ENCODE data around the gene ARRB1.

The ARRB1 gene

DNA sequence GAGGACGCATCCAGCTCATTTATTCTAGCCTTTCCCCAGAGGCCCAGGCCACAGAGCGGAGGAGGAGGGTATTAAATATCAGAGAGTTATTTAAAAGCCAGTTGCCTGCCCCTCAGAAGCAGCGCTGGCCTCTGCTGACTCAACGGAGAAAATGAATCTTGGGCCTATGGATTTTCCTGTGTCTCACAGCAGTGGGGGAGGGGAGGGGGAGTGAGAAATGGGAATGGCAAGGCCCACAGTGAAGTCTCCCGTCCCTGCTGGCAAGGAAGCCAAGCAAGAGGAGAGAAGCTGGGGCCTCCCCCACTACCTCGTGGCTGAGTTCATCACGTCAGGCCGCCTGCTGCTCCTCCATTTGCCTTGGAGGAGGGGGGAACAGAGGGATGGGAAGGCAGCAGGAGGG is 115.4 kb downstream of the ARRB1 start:
- no peaks in the 10 kb centered on the region for H3K27me3 ChIP-seq (ENCODE audit: insufficient read depth, low read length)
- H3K9me3 ChIP-seq (ENCODE audit: low read length), result no peaks in the 10 kb centered on the region
- H3F3A ChIP-seq (ENCODE audit: insufficient read depth, low read length), result no peaks in the 10 kb centered on the region
- H4K20me1 ChIP-seq (ENCODE audit: insufficient read depth, low read length), result no peaks in the 10 kb centered on the region
- no peak overlapping the region for H3K4me3 ChIP-seq (ENCODE audit: low read depth, low read length, poor library complexity, severe bottlenecking)
- no peaks in the 10 kb centered on the region for H3K36me3 ChIP-seq (ENCODE audit: insufficient read depth, low read length)
- no peak overlapping the region for H3K9ac ChIP-seq (ENCODE audit: low read length)
- H3K27ac ChIP-seq (ENCODE audit: low read depth, low read length, poor library complexity, severe bottlenecking), result no peak overlapping the region
- H3K4me2 ChIP-seq (ENCODE audit: low read length), result no peak overlapping the region
- H3K79me2 ChIP-seq (ENCODE audit: insufficient read depth, low read length), result no peaks in the 10 kb centered on the region
- H3K4me1 ChIP-seq (ENCODE audit: insufficient read depth, low read length, severe bottlenecking), result no peaks in the 10 kb centered on the region
- TF ChIP-seq, protein P1, sequence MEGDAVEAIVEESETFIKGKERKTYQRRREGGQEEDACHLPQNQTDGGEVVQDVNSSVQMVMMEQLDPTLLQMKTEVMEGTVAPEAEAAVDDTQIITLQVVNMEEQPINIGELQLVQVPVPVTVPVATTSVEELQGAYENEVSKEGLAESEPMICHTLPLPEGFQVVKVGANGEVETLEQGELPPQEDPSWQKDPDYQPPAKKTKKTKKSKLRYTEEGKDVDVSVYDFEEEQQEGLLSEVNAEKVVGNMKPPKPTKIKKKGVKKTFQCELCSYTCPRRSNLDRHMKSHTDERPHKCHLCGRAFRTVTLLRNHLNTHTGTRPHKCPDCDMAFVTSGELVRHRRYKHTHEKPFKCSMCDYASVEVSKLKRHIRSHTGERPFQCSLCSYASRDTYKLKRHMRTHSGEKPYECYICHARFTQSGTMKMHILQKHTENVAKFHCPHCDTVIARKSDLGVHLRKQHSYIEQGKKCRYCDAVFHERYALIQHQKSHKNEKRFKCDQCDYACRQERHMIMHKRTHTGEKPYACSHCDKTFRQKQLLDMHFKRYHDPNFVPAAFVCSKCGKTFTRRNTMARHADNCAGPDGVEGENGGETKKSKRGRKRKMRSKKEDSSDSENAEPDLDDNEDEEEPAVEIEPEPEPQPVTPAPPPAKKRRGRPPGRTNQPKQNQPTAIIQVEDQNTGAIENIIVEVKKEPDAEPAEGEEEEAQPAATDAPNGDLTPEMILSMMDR (IDR thresholded peaks at IDR 0.05; ENCODE audit: low read length), result no peak
- TF ChIP-seq EZH2 (IDR thresholded peaks at IDR 0.05; ENCODE audit: borderline replicate concordance, low read length), result no peak
- H3K9me2 ChIP-seq (ENCODE audit: low read depth, low read length), result no peaks in the 10 kb centered on the region
- H2AFZ ChIP-seq (ENCODE audit: low read length), result no peak overlapping the region

DNA sequence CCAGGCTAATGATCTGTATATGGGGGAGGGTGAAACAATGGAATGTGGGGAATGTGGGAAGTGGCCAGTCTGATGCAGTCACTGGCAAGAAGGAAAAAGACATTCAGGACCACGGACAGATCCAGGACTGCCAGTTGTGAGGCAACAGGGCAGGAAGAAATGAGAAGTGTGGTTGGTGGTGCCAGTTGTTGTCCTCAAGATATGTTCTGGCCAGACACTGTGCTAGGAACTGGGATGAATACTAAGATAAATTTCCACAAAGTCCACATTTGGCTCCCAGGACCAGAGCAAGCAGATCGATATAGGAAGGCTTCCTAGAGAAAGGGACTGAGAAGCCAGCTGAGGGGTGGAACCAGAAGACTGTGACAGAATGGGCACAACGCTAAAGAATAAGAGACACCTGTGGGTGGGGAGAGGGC is 117.7 kb downstream of the ARRB1 start:
- Histone ChIP-seq H3F3A (ENCODE audit: insufficient read depth, low read length) (no peaks in the 10 kb centered on the region), H3K4me3 (ENCODE audit: low read depth, low read length, poor library complexity, severe bottlenecking) (no peak overlapping the region), H3K36me3 (ENCODE audit: insufficient read depth, low read length) (no peaks in the 10 kb centered on the region), H3K9ac (ENCODE audit: low read length) (no peak overlapping the region), H2AFZ (ENCODE audit: low read length) (no peak overlapping the region), H3K27ac (ENCODE audit: low read depth, low read length, poor library complexity, severe bottlenecking) (no peak overlapping the region), H3K9me2 (ENCODE audit: low read depth, low read length) (no peaks in the 10 kb centered on the region), H3K4me2 (ENCODE audit: low read length) (no peak overlapping the region), H3K4me1 (ENCODE audit: insufficient read depth, low read length, severe bottlenecking) (no peaks in the 10 kb centered on the region), H3K9me3 (ENCODE audit: low read length) (no peaks in the 10 kb centered on the region), H4K20me1 (ENCODE audit: insufficient read depth, low read length) (no peaks in the 10 kb centered on the region), H3K27me3 (ENCODE audit: insufficient read depth, low read length) (no peaks in the 10 kb centered on the region), H3K79me2 (ENCODE audit: insufficient read depth, low read length) (no peaks in the 10 kb centered on the region)
- no peak for TF ChIP-seq EZH2 (IDR thresholded peaks at IDR 0.05; ENCODE audit: borderline replicate concordance, low read length)
- TF ChIP-seq, protein P1 (IDR thresholded peaks at IDR 0.05; ENCODE audit: low read length), result no peak

DNA sequence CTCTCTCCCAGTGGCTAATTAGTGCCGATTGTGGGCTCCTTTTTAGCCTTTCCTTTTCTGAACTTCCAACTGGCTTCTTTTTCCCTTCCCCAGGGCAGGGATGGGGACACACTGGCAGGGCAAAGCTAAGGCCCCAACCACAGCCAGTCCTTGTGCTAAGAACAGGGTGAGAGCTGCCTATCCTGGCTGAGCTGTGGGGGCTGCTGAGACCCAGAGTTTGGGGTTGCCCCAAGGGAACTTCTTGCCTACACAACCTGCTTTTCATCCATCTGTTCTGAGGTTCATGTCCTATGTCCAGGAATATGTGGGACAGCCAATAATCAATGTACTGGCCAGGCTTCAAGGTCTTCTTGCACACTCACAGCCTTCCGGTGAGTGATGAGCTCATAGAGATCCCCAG is 120.8 kb downstream of the ARRB1 start:
- H3K27ac ChIP-seq (ENCODE audit: low read depth, low read length, poor library complexity, severe bottlenecking), result no peak overlapping the region
- H3K36me3 ChIP-seq (ENCODE audit: insufficient read depth, low read length), result no peaks in the 10 kb centered on the region
- H3K9me2 ChIP-seq (ENCODE audit: low read depth, low read length), result no peaks in the 10 kb centered on the region
- H3K4me1 ChIP-seq (ENCODE audit: insufficient read depth, low read length, severe bottlenecking), result no peaks in the 10 kb centered on the region
- H3F3A ChIP-seq (ENCODE audit: insufficient read depth, low read length), result no peaks in the 10 kb centered on the region
- no peak overlapping the region for H3K4me2 ChIP-seq (ENCODE audit: low read length)
- no peaks in the 10 kb centered on the region for H3K27me3 ChIP-seq (ENCODE audit: insufficient read depth, low read length)
- no peaks in the 10 kb centered on the region for H3K79me2 ChIP-seq (ENCODE audit: insufficient read depth, low read length)
- H3K9me3 ChIP-seq (ENCODE audit: low read length), result no peaks in the 10 kb centered on the region
- no peak overlapping the region for H2AFZ ChIP-seq (ENCODE audit: low read length)
- no peak overlapping the region for H3K4me3 ChIP-seq (ENCODE audit: low read depth, low read length, poor library complexity, severe bottlenecking)
- no peaks in the 10 kb centered on the region for H4K20me1 ChIP-seq (ENCODE audit: insufficient read depth, low read length)
- no peak overlapping the region for H3K9ac ChIP-seq (ENCODE audit: low read length)
- TF ChIP-seq, protein P1 (IDR thresholded peaks at IDR 0.05; ENCODE audit: low read length), result no peak
- TF ChIP-seq EZH2 (IDR thresholded peaks at IDR 0.05; ENCODE audit: borderline replicate concordance, low read length), result no peak

Data from OCI-LY1 (cell line).